Adrenal gland (tissue), 12 donors: ENCODE results near the gene ARHGAP27. TPM values are rescaled to one million over a fixed set of nuclear protein-coding genes. Genes with fewer than 3 reads are reported as not detected.

Source experiments
- DNase-seq, 7 donors: peaks; one replicate each; pipeline ENCODE4 v3.0.0-alpha.2; 2019 to 2020
- H3K27ac ChIP-seq, 5 donors: fragments of 200-600 bp; sonication (generic) in 4 of 5; 1 replicate in 3 of 5; 2 replicates in 2 of 5; pipeline versions ENCODE4 v1.5.1 to v1.8.0; 2016 to 2020; ENCODE audit warnings: mild to moderate bottlenecking in 1 of 5
- H3K27me3 ChIP-seq: fragments of 200-600 bp; 2 replicates; pipeline ENCODE4 v1.8.0; 2021
- H3K36me3 ChIP-seq, 2 donors: fragments of 200-600 bp; replicated peaks in 1 of 2; 1 replicate in 1 of 2; 2 replicates in 1 of 2; pipeline versions ENCODE4 v1.5.1 to v1.8.0; 2018 to 2022
- H3K4me1 ChIP-seq, 2 donors: fragments of 200-600 bp; replicated peaks in 1 of 2; 1 replicate in 1 of 2; 2 replicates in 1 of 2; pipeline versions ENCODE4 v1.5.1 to v1.8.0; 2018 to 2021
- H3K4me3 ChIP-seq, 4 donors: fragments of 200-600 bp; sonication (generic) in 3 of 4; one replicate each; pipeline ENCODE4 v1.5.1; 2016 to 2018
- H3K9me3 ChIP-seq, 3 donors: fragments of 200-600 bp; sonication (generic) in 1 of 3; replicated peaks in 1 of 3; 1 replicate in 2 of 3; 2 replicates in 1 of 3; pipeline versions ENCODE4 v1.5.1 to v1.8.0; 2016 to 2021
- POLR2A ChIP-seq, 2 donors: fragments of 450-650 bp; IDR thresholded peaks; one replicate each; pipeline ENCODE4 v1.6.1; 2017; ENCODE audit warnings: antibody characterized with exemption in 2 of 2, mild to moderate bottlenecking in 2 of 2, moderate library complexity in 1 of 2
- WGBS, 4 donors: extraction: QIAGEN DNeasy Blood & Tissue Kit in 2 of 4; methylation state at CpG; one replicate each; pipeline versions ENCODE4 v1.1.5 to v1.1.7; 2013 to 2017; 5-methylcytosine and 5-hydroxymethylcytosine counted together
- intact Hi-C, 2 donors: fragments of 100-400 bp; cut with DNase I; formaldehyde crosslinking; loops; one replicate each; pipeline versions ENCODE4 v1.14.1 to v1.15.0; 2022 to 2023
- polyA plus RNA-seq, 3 donors: library from polyadenylated mRNA; stranded (reverse); fragments of 200-250 nt in 2 of 3; fragments of 350-450 nt in 1 of 3; fragmentation: Illumina TruSeq in 1 of 3; extraction: RNeasy Lipid Tissue Mini Kit (QIAGEN cat#74804) in 1 of 3; gene quantifications; one replicate each; pipeline ENCODE4 v1.2.3, GENCODE V29; 2013 to 2014
- total RNA-seq, 9 donors: library from RNA; depleted of rRNA in 4 of 9; stranded (reverse); fragments of >200 nt in 4 of 9; fragments of 120-200 nt in 1 of 9; fragmentation: NEBNext Ultra II Directional in 1 of 9; extraction: Animal tissue kit (Norgen Biotek cat#: 25700) in 1 of 9; gene quantifications; one replicate each; pipeline versions ENCODE4 v1.1.0 to v1.2.4, GENCODE V29; 2013 to 2023
- TF ChIP-seq, protein P1 (sequence below), 6 experiments: fragments of 450-650 bp in 4 of 6; fragments of 200-600 bp in 2 of 6; sonication (generic) in 1 of 6; IDR thresholded peaks; 1 replicate in 5 of 6; 2 replicates in 1 of 6; pipeline versions ENCODE4 v1.5.1 to v1.8.0; 2016 to 2021; ENCODE audit warnings: antibody characterized with exemption in 6 of 6, mild to moderate bottlenecking in 2 of 6, moderate library complexity in 1 of 6
- donor health status: healthy with polysubstance abuse.
- donor health status: Bipolar disorder and iron deficiency.
- donor health status: DM: yes; HTN: yes; CAD: no.
- donor health status: DM: no; HTN: no; CAD: no.
- donor health status: DM: no; HTN: no; CAD: no.
- donor health status: DM: yes; HTN: yes; CAD: no.

The ARHGAP27 gene
- total and polyA plus RNA-seq, 12 donors, result 2.8 to 40.2 (median 17.7) TPM

DNA sequence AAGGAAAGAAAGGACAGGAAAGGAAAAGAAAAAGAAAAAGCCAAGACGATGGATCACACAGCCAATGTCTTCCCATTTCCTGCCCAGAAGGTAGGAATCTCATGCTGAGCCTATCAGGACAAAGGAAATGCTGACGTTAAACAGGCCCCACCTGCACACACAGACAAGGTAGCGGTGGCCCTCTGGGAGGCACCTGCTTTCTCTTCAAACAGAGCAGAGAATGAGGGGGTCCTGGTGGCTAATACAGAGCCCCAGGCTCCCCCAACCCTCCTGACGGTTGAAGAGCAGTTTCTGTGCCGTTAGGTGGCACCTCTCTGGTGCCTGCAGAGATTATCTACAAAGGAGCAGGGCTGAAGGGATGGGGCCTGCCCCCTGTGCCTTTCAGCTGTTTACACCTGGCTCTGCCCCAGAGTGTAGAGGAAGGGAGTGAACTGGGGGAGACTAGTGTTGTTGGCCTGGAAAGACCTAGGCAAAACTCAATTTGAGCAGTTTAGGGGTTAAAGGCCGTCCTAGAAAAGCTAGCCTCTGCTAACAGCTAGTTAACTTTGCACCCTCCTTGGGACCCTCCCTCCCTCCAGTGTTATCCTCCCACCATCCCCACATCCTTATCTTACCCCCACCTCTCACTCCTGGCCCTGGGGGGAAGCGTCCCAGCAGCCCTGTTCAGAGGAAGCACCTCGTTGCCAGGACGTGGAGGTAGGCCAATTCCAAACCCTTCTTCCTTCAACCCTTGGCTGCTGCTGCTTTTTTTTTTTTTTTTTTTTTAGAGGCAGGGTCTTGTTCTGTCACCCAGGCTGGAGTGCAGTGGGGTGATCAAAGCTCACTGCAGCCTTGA lies 56.3 kb downstream of the ARHGAP27 start:
- 80 to 92% (median 88%) methylated on average over 7 to 9 of the region's 9 CpGs for WGBS, 4 donors
- Histone ChIP-seq H3K4me1 (peaks cover 11 to 23% of the 10 kb centered on the region in 2 donors), H3K9me3 (no peaks in the 10 kb centered on the region), H3K4me3 (no peak overlapping the region), H3K27me3 (no peaks in the 10 kb centered on the region), H3K27ac (no peak overlapping the region), H3K36me3 (no peaks in the 10 kb centered on the region)
- TF ChIP-seq POLR2A (IDR thresholded peaks at IDR 0.05), result no peak
- TF ChIP-seq, protein P1, sequence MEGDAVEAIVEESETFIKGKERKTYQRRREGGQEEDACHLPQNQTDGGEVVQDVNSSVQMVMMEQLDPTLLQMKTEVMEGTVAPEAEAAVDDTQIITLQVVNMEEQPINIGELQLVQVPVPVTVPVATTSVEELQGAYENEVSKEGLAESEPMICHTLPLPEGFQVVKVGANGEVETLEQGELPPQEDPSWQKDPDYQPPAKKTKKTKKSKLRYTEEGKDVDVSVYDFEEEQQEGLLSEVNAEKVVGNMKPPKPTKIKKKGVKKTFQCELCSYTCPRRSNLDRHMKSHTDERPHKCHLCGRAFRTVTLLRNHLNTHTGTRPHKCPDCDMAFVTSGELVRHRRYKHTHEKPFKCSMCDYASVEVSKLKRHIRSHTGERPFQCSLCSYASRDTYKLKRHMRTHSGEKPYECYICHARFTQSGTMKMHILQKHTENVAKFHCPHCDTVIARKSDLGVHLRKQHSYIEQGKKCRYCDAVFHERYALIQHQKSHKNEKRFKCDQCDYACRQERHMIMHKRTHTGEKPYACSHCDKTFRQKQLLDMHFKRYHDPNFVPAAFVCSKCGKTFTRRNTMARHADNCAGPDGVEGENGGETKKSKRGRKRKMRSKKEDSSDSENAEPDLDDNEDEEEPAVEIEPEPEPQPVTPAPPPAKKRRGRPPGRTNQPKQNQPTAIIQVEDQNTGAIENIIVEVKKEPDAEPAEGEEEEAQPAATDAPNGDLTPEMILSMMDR (IDR thresholded peaks at IDR 0.05), result no peak
- no peak for DNase-seq
- intact Hi-C loops, result loop anchor here in 1 of 2 donors (5.0 kb wide), 1 partner anchor 54 kb away; no protein-coding TSS in a partner anchor

DNA sequence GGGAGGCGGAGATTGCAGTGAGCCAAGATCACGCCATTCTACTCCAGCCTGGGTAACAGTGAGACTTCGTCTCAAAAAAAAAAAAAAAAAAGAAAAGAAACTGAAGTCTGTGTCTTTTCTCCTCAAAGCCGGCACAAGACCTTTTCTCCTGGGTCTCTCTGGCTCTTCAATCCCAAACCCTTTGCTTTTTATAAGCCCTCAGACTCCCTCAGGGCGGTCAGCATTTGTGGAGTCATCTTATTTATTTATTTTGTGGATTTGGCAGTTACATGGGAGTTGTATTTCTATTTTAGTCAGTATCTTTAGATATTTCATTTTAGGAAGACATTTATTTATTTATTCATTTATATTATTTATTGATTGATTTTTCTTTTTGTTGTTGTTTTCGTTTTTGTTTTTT lies 58.2 kb downstream of the ARHGAP27 start:
- no peak for DNase-seq
- H3K36me3 ChIP-seq, result no peaks in the 10 kb centered on the region
- no peaks in the 10 kb centered on the region for H3K27me3 ChIP-seq
- no peak overlapping the region for H3K4me3 ChIP-seq
- 88 to 92% (median 89%) methylated on average over 6 of the region's 6 CpGs for WGBS, 4 donors
- peaks cover 11 to 28% of the 10 kb centered on the region in 2 donors for H3K4me1 ChIP-seq
- H3K9me3 ChIP-seq, result no peaks in the 10 kb centered on the region
- TF ChIP-seq, protein P1 (IDR thresholded peaks at IDR 0.05), result no peak
- no peak for TF ChIP-seq POLR2A (IDR thresholded peaks at IDR 0.05)
- intact Hi-C loops, result no loop called here
- H3K27ac ChIP-seq, result no peak overlapping the region

DNA sequence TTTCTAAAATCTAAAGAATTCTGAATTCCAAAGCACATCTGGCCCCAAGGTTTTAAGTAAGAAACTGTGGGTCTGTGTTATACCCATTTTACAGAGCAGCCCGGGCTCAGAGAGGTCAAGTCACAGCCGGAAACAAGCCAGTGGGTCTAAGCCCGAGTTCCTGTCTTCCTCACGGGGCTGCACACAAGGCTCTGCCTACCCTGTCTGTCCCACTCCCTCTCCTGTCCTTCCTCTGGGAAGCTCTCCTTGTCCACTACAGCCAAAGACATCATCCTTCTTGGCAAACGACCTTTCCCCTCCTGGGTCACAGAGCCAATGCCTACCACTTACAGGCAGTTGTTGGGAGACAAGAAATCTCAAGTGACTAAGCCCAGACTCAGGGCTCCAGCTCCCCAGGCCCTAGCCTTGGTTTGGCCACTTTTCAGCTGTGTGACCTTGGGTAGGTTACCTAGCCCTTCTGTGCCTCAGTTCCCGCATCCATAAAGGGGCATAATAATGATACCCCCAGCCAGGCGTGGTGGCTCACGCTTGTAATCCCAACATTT lies 60.3 kb downstream of the ARHGAP27 start:
- WGBS, 4 donors, result 80 to 91% (median 86%) methylated on average over 8 of the region's 8 CpGs
- Histone ChIP-seq H3K4me1 (peaks cover 11 to 28% of the 10 kb centered on the region in 2 donors), H3K27ac (peak overlapping the region; percentile 71 to 86 (median 75)), H3K4me3 (peak overlapping the region in 1 of 4 donors; percentile 39), H3K9me3 (no peaks in the 10 kb centered on the region), H3K27me3 (no peaks in the 10 kb centered on the region), H3K36me3 (no peaks in the 10 kb centered on the region)
- DNase-seq, result peak in 3 of 7 donors; percentile 14 to 50 (median 14)
- TF ChIP-seq, protein P1 (IDR thresholded peaks at IDR 0.05), result no peak
- TF ChIP-seq POLR2A (IDR thresholded peaks at IDR 0.05), result no peak
- intact Hi-C loops, result no loop called here

DNA sequence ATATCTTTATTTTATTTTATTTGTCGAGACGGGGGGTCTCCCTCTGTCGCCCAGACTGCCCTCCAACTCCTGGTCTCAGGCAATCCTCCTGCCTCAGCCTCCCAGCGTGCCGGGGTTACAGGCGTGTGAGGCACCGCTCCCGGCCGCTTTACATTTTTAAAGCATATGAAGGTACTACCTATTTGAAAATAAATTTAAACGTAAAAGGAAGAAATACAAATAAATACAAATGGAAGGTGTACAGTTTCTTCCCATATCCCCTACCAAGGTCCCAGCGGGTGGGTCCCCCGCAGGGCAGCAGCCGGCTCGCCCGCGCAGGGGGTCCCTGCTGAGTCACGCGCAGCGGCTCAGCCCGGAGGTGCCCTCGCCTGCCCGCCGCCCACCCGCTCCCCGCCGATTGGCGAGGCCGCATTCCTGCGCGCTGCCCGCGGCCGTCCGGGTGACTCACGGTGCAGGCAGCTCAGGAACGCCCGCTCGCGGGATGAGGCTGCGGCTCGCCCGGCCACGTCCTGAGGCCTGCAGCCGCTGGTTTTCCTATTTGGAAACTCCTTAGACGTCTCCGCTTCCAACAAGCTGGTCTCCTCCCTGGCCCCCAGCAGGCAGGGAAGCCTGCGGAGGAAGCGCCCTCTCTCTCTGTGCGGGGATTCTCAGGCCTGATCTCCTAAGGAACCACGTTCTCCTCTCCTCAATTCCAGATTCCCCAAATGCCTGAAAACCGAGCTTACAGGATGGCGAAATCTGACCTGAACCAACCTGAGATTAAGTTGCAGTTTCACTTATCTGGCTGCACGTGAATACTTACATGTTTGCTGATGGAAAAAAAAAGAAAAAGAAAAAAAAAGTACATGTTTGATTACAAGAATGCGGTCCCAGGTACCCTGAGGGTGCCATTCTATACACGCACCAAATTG lies 61.0 kb downstream of the ARHGAP27 start:
- Histone ChIP-seq H3K9me3 (no peaks in the 10 kb centered on the region), H3K4me3 (peak overlapping the region in 1 of 4 donors; percentile 39), H3K36me3 (no peaks in the 10 kb centered on the region), H3K27me3 (no peaks in the 10 kb centered on the region), H3K27ac (peak overlapping the region; percentile 71 to 86 (median 75)), H3K4me1 (peaks cover 11 to 28% of the 10 kb centered on the region in 2 donors)
- peak; percentile 76 to 92 (median 90) for DNase-seq
- WGBS, 4 donors, result 17 to 38% (median 20%) methylated on average over 25 to 55 of the region's 55 CpGs
- intact Hi-C loops, result no loop called here
- TF ChIP-seq, protein P1 (IDR thresholded peaks at IDR 0.05), result no peak
- peak; percentile 42 to 81 for TF ChIP-seq POLR2A (IDR thresholded peaks at IDR 0.05)
